HAP-1 (cell line): Measurements from ENCODE around the gene CALY.

ENCODE experiments used
- DNase-seq, 2 experiments: peaks; one replicate each; pipeline ENCODE4 v3.0.0-alpha.2; 2016 to 2020; ENCODE audit warnings: low spot score in 2 of 2
- H3K27me3 ChIP-seq: fragments of 250-450 bp; sonication (Bioruptor Pico); 2 replicates; pipeline ENCODE4 v1.5.1; 2020; ENCODE audit warnings: low read depth, mild to moderate bottlenecking, moderate library complexity
- H3K36me3 ChIP-seq: fragments of 250-450 bp; sonication (Bioruptor Pico); replicated peaks from 2 replicates; pipeline ENCODE4 v1.5.1; 2020; ENCODE audit warnings: mild to moderate bottlenecking
- H3K4me1 ChIP-seq: fragments of 250-450 bp; sonication (Bioruptor Pico); 2 replicates; pipeline ENCODE4 v1.5.1; 2020; ENCODE audit warnings: mild to moderate bottlenecking
- H3K4me3 ChIP-seq: fragments of 250-450 bp; sonication (Bioruptor Pico); 2 replicates; pipeline ENCODE4 v1.5.1; 2020; ENCODE audit warnings: mild to moderate bottlenecking, moderate library complexity
- H3K9me3 ChIP-seq: fragments of 250-450 bp; sonication (Bioruptor Pico); 2 replicates; pipeline ENCODE4 v1.5.1; 2020; ENCODE audit warnings: mild to moderate bottlenecking, moderate library complexity
- in situ Hi-C: fragments of 300-500 bp; cut with MboI; formaldehyde crosslinking; loops from 3 replicates; pipeline ENCODE4 v1.14.3; 2020; ENCODE audit warnings: low sequenced_read_pairs, inconsistent platforms, mixed read lengths

The CALY gene

GRCh38 chr10:133338080-133339071 lies 1.7 kb upstream of the CALY start:
- H3K9me3 ChIP-seq: no peaks in the 10 kb centered on the region
- no peak overlapping the region for H3K4me3 ChIP-seq
- H3K36me3 ChIP-seq: no peaks in the 10 kb centered on the region
- no peak for DNase-seq
- no peaks in the 10 kb centered on the region; the same call in 1 of the 2 replicates for H3K4me1 ChIP-seq
- in situ Hi-C loops: no loop called here
- peaks cover 30% of the 10 kb centered on the region for H3K27me3 ChIP-seq

- no peak for DNase-seq
- H3K27me3 ChIP-seq: peaks cover 35% of the 10 kb centered on the region
- H3K36me3 ChIP-seq: no peaks in the 10 kb centered on the region
- H3K9me3 ChIP-seq: no peaks in the 10 kb centered on the region
- H3K4me1 ChIP-seq: no peaks in the 10 kb centered on the region; the same call in 1 of the 2 replicates
- H3K4me3 ChIP-seq: no peak overlapping the region
- in situ Hi-C loops: no loop called here
Observed at GRCh38 chr10:133337370-133337725, 652 bp upstream of the CALY start.

- in situ Hi-C loops: no loop called here
- no peak for DNase-seq
- H3K27me3 ChIP-seq: peaks cover 47% of the 10 kb centered on the region
- H3K36me3 ChIP-seq: no peaks in the 10 kb centered on the region
- no peaks in the 10 kb centered on the region; the same call in 1 of the 2 replicates for H3K4me1 ChIP-seq
- H3K9me3 ChIP-seq: no peaks in the 10 kb centered on the region
- no peak overlapping the region for H3K4me3 ChIP-seq
Observed at GRCh38 chr10:133336118-133336576, 549 bp downstream of the CALY start.

GRCh38 chr10:133335246-133336117 lies 1.2 kb downstream of the CALY start:
- DNase-seq: peak in 1 of 2 experiments; percentile 64
- in situ Hi-C loops: no loop called here
- no peaks in the 10 kb centered on the region for H3K36me3 ChIP-seq
- no peaks in the 10 kb centered on the region; the same call in 1 of the 2 replicates for H3K4me1 ChIP-seq
- H3K4me3 ChIP-seq: no peak overlapping the region
- peaks cover 49% of the 10 kb centered on the region for H3K27me3 ChIP-seq
- no peaks in the 10 kb centered on the region for H3K9me3 ChIP-seq

GRCh38 chr10:133334503-133335245 lies 2.0 kb downstream of the CALY start:
- in situ Hi-C loops: no loop called here
- DNase-seq: no peak
- peaks cover 2% of the 10 kb centered on the region; the same call in 1 of the 2 replicates for H3K4me1 ChIP-seq
- H3K36me3 ChIP-seq: no peaks in the 10 kb centered on the region
- no peaks in the 10 kb centered on the region for H3K9me3 ChIP-seq
- H3K27me3 ChIP-seq: peaks cover 49% of the 10 kb centered on the region
- no peak overlapping the region for H3K4me3 ChIP-seq

GRCh38 chr10:133332936-133333699 lies 3.6 kb downstream of the CALY start:
- in situ Hi-C loops: no loop called here
- Histone ChIP-seq H3K4me3 (no peak overlapping the region), H3K9me3 (no peaks in the 10 kb centered on the region), H3K4me1 (peaks cover 2% of the 10 kb centered on the region; the same call in 1 of the 2 replicates), H3K36me3 (no peaks in the 10 kb centered on the region), H3K27me3 (peaks cover 49% of the 10 kb centered on the region)
- DNase-seq: no peak

GRCh38 chr10:133329491-133330202 lies 7.0 kb downstream of the CALY start:
- peaks cover 21% of the 10 kb centered on the region for H3K27me3 ChIP-seq
- peaks cover 2% of the 10 kb centered on the region; the same call in 1 of the 2 replicates for H3K4me1 ChIP-seq
- in situ Hi-C loops: no loop called here
- H3K9me3 ChIP-seq: no peaks in the 10 kb centered on the region
- peak; percentile 83 to 93 for DNase-seq
- no peak overlapping the region for H3K4me3 ChIP-seq
- H3K36me3 ChIP-seq: no peaks in the 10 kb centered on the region

GRCh38 chr10:133328358-133329343 lies 8.0 kb downstream of the CALY start:
- in situ Hi-C loops: no loop called here
- H3K4me1 ChIP-seq: peaks cover 4% of the 10 kb centered on the region
- peaks cover 19% of the 10 kb centered on the region for H3K27me3 ChIP-seq
- H3K4me3 ChIP-seq: no peak overlapping the region
- H3K36me3 ChIP-seq: no peaks in the 10 kb centered on the region
- DNase-seq: no peak
- no peaks in the 10 kb centered on the region for H3K9me3 ChIP-seq

- Histone ChIP-seq H3K36me3 (no peaks in the 10 kb centered on the region), H3K9me3 (no peaks in the 10 kb centered on the region), H3K27me3 (peaks cover 17% of the 10 kb centered on the region), H3K4me3 (no peak overlapping the region), H3K4me1 (peaks cover 4% of the 10 kb centered on the region)
- in situ Hi-C loops: no loop called here
- no peak for DNase-seq
Observed at GRCh38 chr10:133327651-133328357, 8.9 kb downstream of the CALY start.

- DNase-seq: no peak
- in situ Hi-C loops: no loop called here
- no peak overlapping the region for H3K4me3 ChIP-seq
- peaks cover 4% of the 10 kb centered on the region for H3K4me1 ChIP-seq
- H3K36me3 ChIP-seq: no peaks in the 10 kb centered on the region
- H3K9me3 ChIP-seq: no peaks in the 10 kb centered on the region
- H3K27me3 ChIP-seq: peaks cover 11% of the 10 kb centered on the region
Observed at GRCh38 chr10:133326745-133327650, 9.7 kb downstream of the CALY start.
